Lower leg skin (tissue), 3 donors: ENCODE measurements around the gene TADA2A.

Experiments used
- POLR2A ChIP-seq, 2 donors: fragments of 450-650 bp; IDR thresholded peaks; one replicate each; pipeline ENCODE4 v1.6.1; 2016 to 2017; ENCODE audit warnings: antibody characterized with exemption in 2 of 2, mild to moderate bottlenecking in 1 of 2, moderate library complexity in 1 of 2
- TF ChIP-seq, protein P1 (sequence below), 3 donors: fragments of 450-650 bp; IDR thresholded peaks; one replicate each; pipeline ENCODE4 v1.5.1; 2016; ENCODE audit warnings: antibody characterized with exemption in 3 of 3, mild to moderate bottlenecking in 3 of 3, moderate library complexity in 2 of 3

DNA sequence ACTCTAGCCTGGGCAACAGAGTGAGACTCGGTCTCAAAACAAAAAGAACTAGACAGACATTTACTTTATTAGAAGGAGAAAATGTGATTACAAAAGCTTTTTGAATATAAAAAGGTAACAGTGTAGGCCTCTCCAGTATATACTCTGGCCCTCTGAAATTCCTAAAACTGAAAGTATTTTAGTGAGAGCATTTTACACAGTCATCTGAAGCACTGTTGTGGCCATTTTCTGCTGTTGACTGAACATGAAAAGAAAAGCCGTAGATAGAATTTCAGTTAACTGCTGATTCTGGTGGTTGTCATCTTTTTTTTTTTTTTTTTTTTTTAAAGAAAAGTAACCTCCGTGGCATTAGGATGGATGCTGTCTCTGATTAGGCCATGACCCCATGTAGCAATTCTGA lies 98.6 kb downstream of the TADA2A start:
- TF ChIP-seq, protein P1, sequence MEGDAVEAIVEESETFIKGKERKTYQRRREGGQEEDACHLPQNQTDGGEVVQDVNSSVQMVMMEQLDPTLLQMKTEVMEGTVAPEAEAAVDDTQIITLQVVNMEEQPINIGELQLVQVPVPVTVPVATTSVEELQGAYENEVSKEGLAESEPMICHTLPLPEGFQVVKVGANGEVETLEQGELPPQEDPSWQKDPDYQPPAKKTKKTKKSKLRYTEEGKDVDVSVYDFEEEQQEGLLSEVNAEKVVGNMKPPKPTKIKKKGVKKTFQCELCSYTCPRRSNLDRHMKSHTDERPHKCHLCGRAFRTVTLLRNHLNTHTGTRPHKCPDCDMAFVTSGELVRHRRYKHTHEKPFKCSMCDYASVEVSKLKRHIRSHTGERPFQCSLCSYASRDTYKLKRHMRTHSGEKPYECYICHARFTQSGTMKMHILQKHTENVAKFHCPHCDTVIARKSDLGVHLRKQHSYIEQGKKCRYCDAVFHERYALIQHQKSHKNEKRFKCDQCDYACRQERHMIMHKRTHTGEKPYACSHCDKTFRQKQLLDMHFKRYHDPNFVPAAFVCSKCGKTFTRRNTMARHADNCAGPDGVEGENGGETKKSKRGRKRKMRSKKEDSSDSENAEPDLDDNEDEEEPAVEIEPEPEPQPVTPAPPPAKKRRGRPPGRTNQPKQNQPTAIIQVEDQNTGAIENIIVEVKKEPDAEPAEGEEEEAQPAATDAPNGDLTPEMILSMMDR (IDR thresholded peaks at IDR 0.05) = no peak
- no peak for TF ChIP-seq POLR2A (IDR thresholded peaks at IDR 0.05)
